ENCODE measurements around the gene PPIL4. TPM values are rescaled to one million over a fixed set of nuclear protein-coding genes. Genes with fewer than 3 reads are reported as not detected.

The PPIL4 gene
- total and polyA plus RNA-seq, 2 donors (not counting 1 experiment from before 2014, with no cell fraction given), result 3.1 to 34.3 TPM

DNA sequence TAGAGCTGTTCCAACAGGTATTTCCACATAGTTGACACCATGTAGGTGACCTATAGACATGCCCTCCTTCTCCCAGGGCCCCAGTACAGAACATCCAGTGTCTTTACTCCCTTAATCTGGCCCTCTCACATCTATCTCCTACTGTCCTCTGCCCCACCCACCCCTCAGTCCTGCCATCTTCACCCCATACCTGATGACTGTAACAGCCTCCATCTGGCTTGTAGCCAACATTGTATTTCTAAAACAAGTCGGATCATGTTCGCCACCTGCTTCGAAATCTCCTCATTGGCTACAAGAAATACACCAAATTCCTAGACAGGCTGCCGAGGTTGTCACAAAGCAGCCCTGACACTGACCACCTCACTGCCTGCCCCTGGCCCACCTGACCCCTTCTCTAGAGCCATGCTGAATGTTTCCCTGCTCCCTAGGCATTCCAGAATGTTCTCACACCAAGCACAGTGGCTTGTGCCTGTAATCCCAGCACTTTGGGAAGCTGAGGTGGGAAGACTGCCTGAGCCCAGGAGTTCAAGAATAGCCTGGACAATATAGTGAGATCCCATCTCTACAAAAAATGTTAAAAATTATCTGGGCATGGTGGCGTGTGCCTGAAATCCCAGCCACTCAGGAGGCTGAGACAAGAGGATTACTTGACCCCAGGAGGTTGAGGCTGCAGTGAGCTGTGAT is 67.1 kb downstream of the PPIL4 start:
- H3K27me3 ChIP-seq (replicated peaks in 1 of 4; ENCODE audit: control extremely low read depth in 1 of 4, control insufficient read depth in 3 of 4, insufficient read depth in 4 of 4, low read length in 3 of 4), result no peaks in the 10 kb centered on the region
- no peak for ATAC-seq (ENCODE audit: low read depth)
- peaks cover 1 to 44% of the 10 kb centered on the region in 2 experiments for H3K36me3 ChIP-seq (replicated peaks in 1 of 2; ENCODE audit: control extremely low read depth in 1 of 2, control insufficient read depth in 1 of 2, extremely low read depth in 1 of 2, insufficient read depth in 2 of 2, low read length in 1 of 2)
- H3K4me2 ChIP-seq (replicated peaks; ENCODE audit: low read depth, low read length, poor library complexity, severe bottlenecking), result peak overlapping the region; percentile 97
- H2AFZ ChIP-seq (ENCODE audit: insufficient read depth, low read depth, low read length, poor library complexity, severe bottlenecking), result no peak overlapping the region
- H3K27ac ChIP-seq (ENCODE audit: low read length in 2 of 2), result peak overlapping the region; percentile 94 to 98
- H3K4me3 ChIP-seq (ENCODE audit: control extremely low read depth in 1 of 5, extremely low read depth in 1 of 5, insufficient read depth in 1 of 5, low read depth in 2 of 5, low read length in 4 of 5), result peak overlapping the region in 2 of 5 experiments; percentile 25 to 69
- WGBS (ENCODE audit: insufficient coverage), result 94% methylated on average over 5 of the region's 5 CpGs
- H3K79me2 ChIP-seq (ENCODE audit: control insufficient read depth, insufficient read depth, low read length), result peaks cover 78% of the 10 kb centered on the region
- CTCF ChIA-PET, result interaction anchor here (1.1 to 2.3 kb wide), 4 partner anchors 9 to 67 kb away, joined by 3 to 9 read pairs (median 6); partner anchors contain the start of gene PPIL4
- DNase-seq, result no peak
- peaks cover 14% of the 10 kb centered on the region for H4K20me1 ChIP-seq (ENCODE audit: control insufficient read depth, insufficient read depth, low read length, poor library complexity, severe bottlenecking)
- intact Hi-C loops (cut with micrococcal nuclease), result no loop called here
- Mint-ChIP-seq H3K27ac (peak overlapping the region; percentile 99), H3K27me3 (no peaks in the 10 kb centered on the region), H3K4me3 (peak overlapping the region; percentile 81), H3K9me3 (ENCODE audit: insufficient read depth) (no peaks in the 10 kb centered on the region), H3K4me1 (peaks cover 78% of the 10 kb centered on the region)
- TF ChIP-seq EZH2 (IDR thresholded peaks at IDR 0.05; ENCODE audit: borderline replicate concordance, insufficient read depth, low read depth, low read length, poor library complexity, severe bottlenecking), result no peak
- TF ChIP-seq, protein P1, sequence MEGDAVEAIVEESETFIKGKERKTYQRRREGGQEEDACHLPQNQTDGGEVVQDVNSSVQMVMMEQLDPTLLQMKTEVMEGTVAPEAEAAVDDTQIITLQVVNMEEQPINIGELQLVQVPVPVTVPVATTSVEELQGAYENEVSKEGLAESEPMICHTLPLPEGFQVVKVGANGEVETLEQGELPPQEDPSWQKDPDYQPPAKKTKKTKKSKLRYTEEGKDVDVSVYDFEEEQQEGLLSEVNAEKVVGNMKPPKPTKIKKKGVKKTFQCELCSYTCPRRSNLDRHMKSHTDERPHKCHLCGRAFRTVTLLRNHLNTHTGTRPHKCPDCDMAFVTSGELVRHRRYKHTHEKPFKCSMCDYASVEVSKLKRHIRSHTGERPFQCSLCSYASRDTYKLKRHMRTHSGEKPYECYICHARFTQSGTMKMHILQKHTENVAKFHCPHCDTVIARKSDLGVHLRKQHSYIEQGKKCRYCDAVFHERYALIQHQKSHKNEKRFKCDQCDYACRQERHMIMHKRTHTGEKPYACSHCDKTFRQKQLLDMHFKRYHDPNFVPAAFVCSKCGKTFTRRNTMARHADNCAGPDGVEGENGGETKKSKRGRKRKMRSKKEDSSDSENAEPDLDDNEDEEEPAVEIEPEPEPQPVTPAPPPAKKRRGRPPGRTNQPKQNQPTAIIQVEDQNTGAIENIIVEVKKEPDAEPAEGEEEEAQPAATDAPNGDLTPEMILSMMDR (IDR thresholded peaks at IDR 0.05), result no peak
- H3K9ac ChIP-seq (ENCODE audit: low read length), result peak overlapping the region; percentile 67
- no peaks in the 10 kb centered on the region for H3K9me3 ChIP-seq (ENCODE audit: control extremely low read depth in 1 of 3, control insufficient read depth in 2 of 3, insufficient read depth in 1 of 3, low read length in 2 of 3)
- peaks cover 78 to 95% of the 10 kb centered on the region in 2 donors for H3K4me1 ChIP-seq (ENCODE audit: control insufficient read depth in 2 of 2, insufficient read depth in 2 of 2, low read length in 2 of 2)
- POLR2A ChIA-PET, result interaction anchor here (0.8 kb wide), 1 partner anchor 25 kb away, joined by 4 read pairs; no protein-coding TSS in a partner anchor

DNA sequence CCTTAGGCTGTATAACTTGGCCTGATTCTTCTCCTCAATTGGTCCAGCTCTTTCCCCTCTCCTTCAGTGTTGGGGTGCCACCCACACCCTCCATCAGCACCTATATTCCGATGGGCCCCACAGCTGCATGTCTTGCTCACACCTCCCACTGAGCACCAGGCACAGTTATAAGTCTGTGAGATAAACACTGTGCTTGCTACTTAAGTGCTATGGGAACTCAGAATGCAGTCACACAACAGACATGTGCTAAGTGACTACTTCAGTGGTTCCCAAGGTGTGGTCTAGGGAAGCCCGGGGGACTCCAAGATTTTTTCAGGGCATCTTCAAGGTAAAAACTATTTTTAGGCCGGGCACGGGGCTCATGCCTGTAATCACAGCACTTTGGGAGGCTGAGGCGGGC is 68.3 kb downstream of the PPIL4 start:
- peaks cover 90% of the 10 kb centered on the region for H3K79me2 ChIP-seq (ENCODE audit: control insufficient read depth, insufficient read depth, low read length)
- H2AFZ ChIP-seq (ENCODE audit: insufficient read depth, low read depth, low read length, poor library complexity, severe bottlenecking), result no peak overlapping the region
- no peak for ATAC-seq (ENCODE audit: low read depth)
- H3K4me3 ChIP-seq (ENCODE audit: control extremely low read depth in 1 of 5, extremely low read depth in 1 of 5, insufficient read depth in 1 of 5, low read depth in 2 of 5, low read length in 4 of 5), result no peak overlapping the region
- H3K9ac ChIP-seq (ENCODE audit: low read length), result peak overlapping the region; percentile 27
- peaks cover 2 to 50% of the 10 kb centered on the region in 2 experiments for H3K36me3 ChIP-seq (replicated peaks in 1 of 2; ENCODE audit: control extremely low read depth in 1 of 2, control insufficient read depth in 1 of 2, extremely low read depth in 1 of 2, insufficient read depth in 2 of 2, low read length in 1 of 2)
- TF ChIP-seq, protein P1 (IDR thresholded peaks at IDR 0.05), result no peak
- TF ChIP-seq EZH2 (IDR thresholded peaks at IDR 0.05; ENCODE audit: borderline replicate concordance, insufficient read depth, low read depth, low read length, poor library complexity, severe bottlenecking), result no peak
- 80% methylated on average over 2 of the region's 5 CpGs for WGBS (ENCODE audit: insufficient coverage)
- ChIA-PET POLR2A (no interaction called here), CTCF (interaction anchor here (5.9 kb wide), 1 partner anchor 39 kb away, joined by 60 read pairs; no protein-coding TSS in a partner anchor)
- no peaks in the 10 kb centered on the region for H3K27me3 ChIP-seq (replicated peaks in 1 of 4; ENCODE audit: control extremely low read depth in 1 of 4, control insufficient read depth in 3 of 4, insufficient read depth in 4 of 4, low read length in 3 of 4)
- Mint-ChIP-seq H3K27me3 (no peaks in the 10 kb centered on the region), H3K9me3 (ENCODE audit: insufficient read depth) (no peaks in the 10 kb centered on the region), H3K27ac (peak overlapping the region; percentile 85), H3K4me1 (peaks cover 85% of the 10 kb centered on the region), H3K4me3 (peak overlapping the region; percentile 71)
- DNase-seq, result no peak
- peak overlapping the region; percentile 42 to 79 for H3K27ac ChIP-seq (ENCODE audit: low read length in 2 of 2)
- H3K4me1 ChIP-seq (ENCODE audit: control insufficient read depth in 2 of 2, insufficient read depth in 2 of 2, low read length in 2 of 2), result peaks cover 85 to 98% of the 10 kb centered on the region in 2 donors
- H3K9me3 ChIP-seq (ENCODE audit: control extremely low read depth in 1 of 3, control insufficient read depth in 2 of 3, insufficient read depth in 1 of 3, low read length in 2 of 3), result no peaks in the 10 kb centered on the region
- peaks cover 14% of the 10 kb centered on the region for H4K20me1 ChIP-seq (ENCODE audit: control insufficient read depth, insufficient read depth, low read length, poor library complexity, severe bottlenecking)
- peak overlapping the region; percentile 40 for H3K4me2 ChIP-seq (replicated peaks; ENCODE audit: low read depth, low read length, poor library complexity, severe bottlenecking)
- intact Hi-C loops (cut with micrococcal nuclease), result no loop called here

Measured in B cell (primary cell).